HL-60 (cell line): ENCODE data around the gene CIB4.

Experiments used
- DNase-seq, 2 experiments: peaks; one replicate each; pipeline ENCODE4 v3.0.0-alpha.2; 2010 to 2020; ENCODE audit warnings: low read depth in 1 of 2, low spot score in 1 of 2
- H3K27ac ChIP-seq: fragments of 250-450 bp; sonication (Bioruptor Pico); replicated peaks from 2 replicates; pipeline ENCODE4 v1.5.1; 2020; ENCODE audit warnings: mild to moderate bottlenecking, moderate library complexity
- H3K27me3 ChIP-seq: fragments of 250-450 bp; sonication (Bioruptor Pico); 2 replicates; pipeline ENCODE4 v1.5.1; 2021; ENCODE audit warnings: mild to moderate bottlenecking, moderate library complexity; ENCODE audit not compliant: insufficient read depth, poor library complexity, severe bottlenecking
- H3K4me3 ChIP-seq: replicated peaks from 2 replicates; pipeline ENCODE4 v1.5.1; 2011; ENCODE audit warnings: mild to moderate bottlenecking, control low read depth, low read length; ENCODE audit not compliant: insufficient read depth
- CTCF ChIP-seq: IDR thresholded peaks from one replicate; pipeline ENCODE4 v1.5.1; 2011; ENCODE audit warnings: low read length, control low read depth, inconsistent platforms; ENCODE audit not compliant: insufficient read depth
- GABPA ChIP-seq: IDR thresholded peaks from 2 replicates; pipeline ENCODE4 v1.6.1; 2012; ENCODE audit warnings: low read depth
- POLR2AphosphoS5 ChIP-seq: IDR thresholded peaks from 2 replicates; pipeline ENCODE4 v1.6.1; 2012; ENCODE audit warnings: low read depth
- SPI1 ChIP-seq: IDR thresholded peaks from 2 replicates; pipeline ENCODE4 v1.6.1; 2012; ENCODE audit warnings: low read depth, mild to moderate bottlenecking, borderline replicate concordance
- TF ChIP-seq, protein P1 (sequence below): IDR thresholded peaks from 2 replicates; pipeline ENCODE4 v1.6.1; 2012; ENCODE audit warnings: low read depth; ENCODE audit not compliant: insufficient replicate concordance

CIB4 gene

DNA sequence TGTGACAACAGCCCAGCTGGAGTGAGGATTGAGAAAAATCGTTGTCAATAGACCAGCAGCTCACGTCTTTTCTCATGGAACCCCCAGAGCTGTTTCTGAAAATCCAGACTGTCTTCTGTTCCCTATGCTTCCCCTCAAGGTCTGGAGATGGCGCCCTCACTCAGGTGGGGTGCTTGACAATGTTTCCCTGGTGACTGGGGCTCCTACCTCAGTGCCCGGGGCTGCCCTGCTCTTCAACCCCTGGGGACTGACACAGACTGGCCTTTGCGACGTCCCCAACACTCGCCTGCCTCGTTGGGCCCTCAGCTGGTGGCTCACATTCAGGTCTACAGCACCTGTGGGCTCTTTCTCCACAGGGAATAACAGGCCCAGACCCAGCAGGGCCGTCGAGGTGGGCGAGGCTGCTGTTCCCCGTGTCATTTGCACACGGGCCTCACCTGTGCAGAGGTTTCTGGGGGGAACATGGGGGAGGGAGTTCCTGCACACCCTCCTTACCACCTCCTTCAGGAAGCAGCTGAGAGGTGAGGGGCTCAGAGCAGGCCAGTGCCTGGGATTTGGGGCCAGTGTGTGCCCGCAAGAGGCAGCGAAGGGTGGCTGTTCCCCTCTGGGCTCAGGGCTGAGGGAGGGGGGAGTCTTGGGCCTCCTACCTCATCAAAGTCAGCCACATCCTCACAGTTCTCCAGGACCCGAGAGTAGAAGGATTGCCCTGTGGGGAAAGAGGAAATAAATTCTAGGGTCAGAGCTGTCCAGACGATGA is 103.9 kb downstream of the CIB4 start:
- DNase-seq, result no peak
- TF ChIP-seq SPI1 (no peak), CTCF (no peak), POLR2AphosphoS5 (no peak), GABPA (no peak)
- TF ChIP-seq, protein P1, sequence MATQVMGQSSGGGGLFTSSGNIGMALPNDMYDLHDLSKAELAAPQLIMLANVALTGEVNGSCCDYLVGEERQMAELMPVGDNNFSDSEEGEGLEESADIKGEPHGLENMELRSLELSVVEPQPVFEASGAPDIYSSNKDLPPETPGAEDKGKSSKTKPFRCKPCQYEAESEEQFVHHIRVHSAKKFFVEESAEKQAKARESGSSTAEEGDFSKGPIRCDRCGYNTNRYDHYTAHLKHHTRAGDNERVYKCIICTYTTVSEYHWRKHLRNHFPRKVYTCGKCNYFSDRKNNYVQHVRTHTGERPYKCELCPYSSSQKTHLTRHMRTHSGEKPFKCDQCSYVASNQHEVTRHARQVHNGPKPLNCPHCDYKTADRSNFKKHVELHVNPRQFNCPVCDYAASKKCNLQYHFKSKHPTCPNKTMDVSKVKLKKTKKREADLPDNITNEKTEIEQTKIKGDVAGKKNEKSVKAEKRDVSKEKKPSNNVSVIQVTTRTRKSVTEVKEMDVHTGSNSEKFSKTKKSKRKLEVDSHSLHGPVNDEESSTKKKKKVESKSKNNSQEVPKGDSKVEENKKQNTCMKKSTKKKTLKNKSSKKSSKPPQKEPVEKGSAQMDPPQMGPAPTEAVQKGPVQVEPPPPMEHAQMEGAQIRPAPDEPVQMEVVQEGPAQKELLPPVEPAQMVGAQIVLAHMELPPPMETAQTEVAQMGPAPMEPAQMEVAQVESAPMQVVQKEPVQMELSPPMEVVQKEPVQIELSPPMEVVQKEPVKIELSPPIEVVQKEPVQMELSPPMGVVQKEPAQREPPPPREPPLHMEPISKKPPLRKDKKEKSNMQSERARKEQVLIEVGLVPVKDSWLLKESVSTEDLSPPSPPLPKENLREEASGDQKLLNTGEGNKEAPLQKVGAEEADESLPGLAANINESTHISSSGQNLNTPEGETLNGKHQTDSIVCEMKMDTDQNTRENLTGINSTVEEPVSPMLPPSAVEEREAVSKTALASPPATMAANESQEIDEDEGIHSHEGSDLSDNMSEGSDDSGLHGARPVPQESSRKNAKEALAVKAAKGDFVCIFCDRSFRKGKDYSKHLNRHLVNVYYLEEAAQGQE, result no peak
- H3K27ac ChIP-seq, result no peak overlapping the region
- H3K27me3 ChIP-seq, result peaks cover 4% of the 10 kb centered on the region
- H3K4me3 ChIP-seq, result no peak overlapping the region

- no peaks in the 10 kb centered on the region for H3K27me3 ChIP-seq
- DNase-seq, result no peak
- TF ChIP-seq SPI1, result no peak
- TF ChIP-seq GABPA, result no peak
- TF ChIP-seq CTCF, result no peak
- TF ChIP-seq POLR2AphosphoS5, result no peak
- TF ChIP-seq, protein P1, result no peak
Observed at GRCh38 chr2:26536371-26537068, 104.6 kb downstream of the CIB4 start.

GRCh38 chr2:26535663-26536275 is 105.4 kb downstream of the CIB4 start:
- no peak overlapping the region for H3K27ac ChIP-seq
- TF ChIP-seq GABPA, result no peak
- TF ChIP-seq, protein P1, result no peak
- no peak for TF ChIP-seq SPI1
- no peak for TF ChIP-seq POLR2AphosphoS5
- no peak for TF ChIP-seq CTCF
- H3K4me3 ChIP-seq, result no peak overlapping the region
- H3K27me3 ChIP-seq, result peaks cover under 1% of the 10 kb centered on the region
- no peak for DNase-seq

More at GRCh38 chr2:26536371-26537068, 104.6 kb downstream of the CIB4 start:
- Histone ChIP-seq H3K4me3 (no peak overlapping the region), H3K27ac (no peak overlapping the region)
